ENCODE results near the gene YPEL5.

DNA sequence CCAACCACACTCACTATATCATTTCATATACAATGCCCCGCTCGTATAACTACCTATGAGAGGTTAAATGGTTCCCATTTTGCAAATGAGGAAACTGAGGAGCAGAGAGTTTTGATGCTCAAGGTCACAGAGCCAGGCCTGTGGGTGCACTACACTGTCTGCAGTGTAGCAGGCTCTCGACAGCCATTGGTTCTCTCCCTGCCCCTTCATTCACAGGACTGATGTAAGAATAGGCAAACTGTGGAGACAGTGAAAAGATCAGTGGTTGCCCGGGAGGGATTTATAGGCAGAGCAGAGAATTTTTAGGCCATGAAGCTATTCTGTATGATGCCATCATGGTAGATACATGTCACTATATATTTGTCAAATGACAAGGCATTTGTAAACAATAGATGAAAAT is 45.5 kb downstream of the YPEL5 start:
- TF ChIP-seq EZH2phosphoT487 (IDR thresholded peaks at IDR 0.05; ENCODE audit: borderline replicate concordance) (no peak), EZH2 (IDR thresholded peaks at IDR 0.05) (no peak), SP1 (IDR thresholded peaks at IDR 0.05; ENCODE audit: low read depth) (no peak), JUND (IDR thresholded peaks at IDR 0.05) (no peak), TCF7L2 (IDR thresholded peaks at IDR 0.05; ENCODE audit: borderline replicate concordance, extremely low read depth, insufficient read depth, insufficient read length) (no peak), FOSL1 (IDR thresholded peaks at IDR 0.05; ENCODE audit: low read depth) (no peak)
- TF ChIP-seq, protein P1, sequence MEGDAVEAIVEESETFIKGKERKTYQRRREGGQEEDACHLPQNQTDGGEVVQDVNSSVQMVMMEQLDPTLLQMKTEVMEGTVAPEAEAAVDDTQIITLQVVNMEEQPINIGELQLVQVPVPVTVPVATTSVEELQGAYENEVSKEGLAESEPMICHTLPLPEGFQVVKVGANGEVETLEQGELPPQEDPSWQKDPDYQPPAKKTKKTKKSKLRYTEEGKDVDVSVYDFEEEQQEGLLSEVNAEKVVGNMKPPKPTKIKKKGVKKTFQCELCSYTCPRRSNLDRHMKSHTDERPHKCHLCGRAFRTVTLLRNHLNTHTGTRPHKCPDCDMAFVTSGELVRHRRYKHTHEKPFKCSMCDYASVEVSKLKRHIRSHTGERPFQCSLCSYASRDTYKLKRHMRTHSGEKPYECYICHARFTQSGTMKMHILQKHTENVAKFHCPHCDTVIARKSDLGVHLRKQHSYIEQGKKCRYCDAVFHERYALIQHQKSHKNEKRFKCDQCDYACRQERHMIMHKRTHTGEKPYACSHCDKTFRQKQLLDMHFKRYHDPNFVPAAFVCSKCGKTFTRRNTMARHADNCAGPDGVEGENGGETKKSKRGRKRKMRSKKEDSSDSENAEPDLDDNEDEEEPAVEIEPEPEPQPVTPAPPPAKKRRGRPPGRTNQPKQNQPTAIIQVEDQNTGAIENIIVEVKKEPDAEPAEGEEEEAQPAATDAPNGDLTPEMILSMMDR (IDR thresholded peaks at IDR 0.05 in 2 of 3, conservative IDR thresholded peaks at IDR 0.05 in 1 of 3; ENCODE audit: borderline replicate concordance in 1 of 3, insufficient read depth in 1 of 3, low read depth in 2 of 3, low read length in 2 of 3), result no peak
- TF ChIP-seq, protein P2, sequence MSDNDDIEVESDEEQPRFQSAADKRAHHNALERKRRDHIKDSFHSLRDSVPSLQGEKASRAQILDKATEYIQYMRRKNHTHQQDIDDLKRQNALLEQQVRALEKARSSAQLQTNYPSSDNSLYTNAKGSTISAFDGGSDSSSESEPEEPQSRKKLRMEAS (IDR thresholded peaks at IDR 0.05), result no peak

Measured in HCT116 (cell line).